HG03432 (cell line): ENCODE results near the gene PYM1.
"Not testable (repeated sequence)": the region's sequence is repeated elsewhere in the genome, so short reads cannot be mapped to it uniquely, and the experiment has no call there.

ENCODE experiments used
- ATAC-seq: cut with Tn5 transposase; IDR thresholded peaks from one replicate; pipeline ENCODE4 v1.9.1; 2021; ENCODE audit warnings: mild to moderate bottlenecking, moderate library complexity; ENCODE audit not compliant: unreplicated experiment

Gene PYM1

DNA sequence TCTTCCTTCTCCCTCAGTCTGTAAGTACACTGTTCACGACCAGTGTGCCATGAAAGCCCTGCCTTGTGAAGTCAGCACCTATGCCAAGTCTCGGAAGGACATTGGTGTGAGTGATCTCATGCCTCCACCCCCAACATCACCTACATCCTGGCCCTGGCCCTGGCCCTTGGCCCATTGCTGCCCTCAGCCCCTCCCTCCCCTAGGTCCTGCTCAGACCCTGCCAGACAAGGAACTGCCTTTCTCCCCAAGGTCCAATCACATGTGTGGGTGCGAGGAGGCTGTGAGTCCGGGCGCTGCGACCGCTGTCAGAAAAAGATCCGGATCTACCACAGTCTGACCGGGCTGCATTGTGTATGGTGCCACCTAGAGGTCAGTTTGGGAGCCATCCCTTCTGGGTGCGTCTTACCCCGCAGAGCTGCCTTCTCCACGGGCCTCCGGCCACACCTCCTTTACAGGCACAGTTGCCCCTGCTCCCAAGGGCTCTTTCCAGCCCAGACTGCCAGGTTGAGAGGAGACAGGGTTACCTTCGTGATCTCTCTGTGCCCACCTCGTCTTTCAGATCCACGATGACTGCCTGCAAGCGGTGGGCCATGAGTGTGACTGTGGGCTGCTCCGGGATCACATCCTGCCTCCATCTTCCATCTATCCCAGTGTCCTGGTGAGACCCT, 12.5 kb upstream of the PYM1 start:
- ATAC-seq, result peak; percentile 97

DNA sequence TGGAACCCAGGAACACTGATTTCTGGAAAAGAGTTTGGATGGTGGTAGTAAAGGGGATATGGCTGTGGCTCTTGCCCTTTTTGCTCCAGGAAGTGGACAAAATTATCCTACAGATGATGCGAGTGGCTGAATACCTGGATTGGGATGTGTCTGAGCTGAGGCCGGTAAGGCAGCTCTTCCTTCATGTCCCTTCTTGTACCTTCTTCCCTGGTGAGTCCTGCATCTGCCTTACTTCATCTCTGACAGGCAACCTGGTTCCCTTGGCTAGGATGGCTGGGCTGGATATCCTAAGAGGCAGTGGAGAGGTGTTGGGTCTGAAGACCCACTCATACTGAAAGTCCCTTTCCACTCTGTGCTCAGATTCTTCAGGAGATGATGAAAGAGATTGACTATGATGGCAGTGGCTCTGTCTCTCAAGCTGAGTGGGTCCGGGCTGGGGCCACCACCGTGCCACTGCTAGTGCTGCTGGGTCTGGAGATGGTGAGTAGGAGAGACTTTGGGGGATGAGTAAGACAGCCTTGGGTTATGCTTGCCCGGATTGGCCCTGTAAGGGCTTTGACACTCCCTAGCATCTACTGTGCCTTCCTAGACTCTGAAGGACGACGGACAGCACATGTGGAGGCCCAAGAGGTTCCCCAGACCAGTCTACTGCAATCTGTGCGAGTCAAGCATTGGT, 11.3 kb upstream of the PYM1 start:
- ATAC-seq, result no peak

DNA sequence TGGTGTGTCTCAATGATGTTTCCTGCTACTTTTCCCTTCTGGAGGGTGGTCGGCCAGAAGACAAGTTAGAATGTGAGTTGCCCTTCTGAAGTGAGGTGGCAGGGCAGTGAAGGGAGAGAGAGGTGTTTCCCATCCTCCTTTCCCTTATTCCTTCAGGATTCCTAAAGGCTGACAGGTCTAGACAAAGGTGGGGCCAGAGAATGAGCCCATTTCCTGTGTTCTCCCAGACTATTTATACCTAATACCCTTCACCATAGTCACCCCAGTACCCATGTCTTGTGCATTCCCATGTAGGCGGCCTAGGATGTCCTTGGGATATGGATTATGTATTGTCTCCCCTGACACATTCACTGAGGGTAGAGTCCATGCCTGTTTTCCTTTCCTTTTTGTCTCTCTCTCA, 10.3 kb upstream of the PYM1 start:
- ATAC-seq, result no peak

DNA sequence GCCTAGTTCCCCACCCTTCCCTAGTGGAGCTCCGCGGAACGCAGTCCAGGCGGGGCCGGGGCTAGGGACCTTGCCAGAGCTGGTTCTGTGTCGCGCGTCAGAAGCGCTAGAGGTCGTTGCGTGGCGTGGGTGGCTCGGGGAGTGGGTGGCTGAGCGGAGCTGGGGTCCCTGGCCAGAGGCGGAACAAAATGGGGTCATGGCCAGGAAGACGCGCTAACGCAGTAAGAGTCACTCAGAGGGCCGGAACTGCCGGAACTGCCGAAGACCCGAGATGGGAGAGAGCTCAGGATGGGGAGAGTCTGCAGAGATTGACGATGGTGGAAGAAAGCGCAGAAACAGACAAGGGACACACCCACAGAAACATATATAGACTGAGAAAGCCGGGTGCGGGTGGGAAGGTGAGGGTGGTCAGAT, 8.1 kb upstream of the PYM1 start:
- ATAC-seq, result no peak

DNA sequence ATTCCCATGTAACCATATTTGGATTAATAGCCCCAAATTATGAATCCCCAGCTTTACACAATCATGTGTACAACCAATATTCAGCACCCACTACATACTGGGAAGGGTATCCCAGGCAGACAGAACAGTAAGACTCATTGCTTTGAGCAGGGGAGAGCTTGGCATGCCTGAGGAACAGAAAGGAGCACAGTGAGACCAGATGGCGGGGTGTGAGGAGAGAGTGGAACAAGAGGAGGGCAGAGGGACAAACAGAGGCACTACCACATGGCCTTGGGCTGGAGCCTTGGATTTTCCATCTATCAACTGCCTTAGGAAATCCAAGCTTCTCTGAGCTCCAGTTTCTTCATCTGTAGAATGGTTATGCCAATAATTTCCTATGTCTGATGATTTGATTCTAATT, 7.1 kb upstream of the PYM1 start:
- no peak for ATAC-seq

DNA sequence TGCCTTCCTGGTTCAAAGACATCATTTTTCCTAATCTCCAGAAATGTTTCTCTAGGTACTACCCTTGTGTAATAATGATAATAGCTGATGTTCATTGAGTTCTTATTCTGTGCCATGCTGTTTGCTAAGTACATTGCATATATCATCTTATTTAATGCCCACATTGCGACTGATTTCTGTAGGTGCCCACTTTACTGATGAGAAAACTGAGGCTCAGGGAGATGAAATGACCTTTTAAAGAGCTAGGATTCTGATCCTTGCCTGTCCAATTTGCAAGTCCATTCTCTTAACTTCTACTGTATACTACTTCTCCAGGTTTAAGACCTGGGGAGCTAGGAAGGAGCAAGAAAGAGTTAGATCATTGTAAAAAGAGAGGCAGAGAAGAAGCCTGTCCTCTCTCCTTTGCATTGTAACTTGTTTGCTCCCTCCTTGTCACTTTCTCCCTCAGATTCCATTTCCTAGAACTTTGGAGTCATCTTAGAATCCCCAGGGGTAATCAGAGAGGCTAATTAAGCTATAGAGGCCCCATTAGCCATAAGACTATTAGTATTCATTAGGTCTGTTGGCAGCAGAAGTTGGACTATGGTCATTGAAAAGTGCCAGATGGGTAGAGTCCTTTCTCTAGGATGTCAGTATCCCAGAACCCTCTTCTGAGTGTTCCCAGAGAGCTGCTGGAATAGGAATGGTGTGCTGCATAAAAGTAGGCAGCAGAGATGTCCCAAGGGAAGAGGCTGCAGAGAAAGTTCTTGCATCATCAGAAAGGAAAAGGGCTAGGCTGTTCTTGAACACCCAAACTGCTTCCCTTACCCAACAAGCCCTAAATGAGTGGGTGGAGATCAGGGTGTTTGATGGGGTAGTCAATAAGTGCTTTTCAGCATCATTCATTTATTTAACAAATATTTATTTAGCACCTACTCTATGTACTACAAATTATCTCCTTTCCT, 6.4 kb upstream of the PYM1 start:
- no peak for ATAC-seq

DNA sequence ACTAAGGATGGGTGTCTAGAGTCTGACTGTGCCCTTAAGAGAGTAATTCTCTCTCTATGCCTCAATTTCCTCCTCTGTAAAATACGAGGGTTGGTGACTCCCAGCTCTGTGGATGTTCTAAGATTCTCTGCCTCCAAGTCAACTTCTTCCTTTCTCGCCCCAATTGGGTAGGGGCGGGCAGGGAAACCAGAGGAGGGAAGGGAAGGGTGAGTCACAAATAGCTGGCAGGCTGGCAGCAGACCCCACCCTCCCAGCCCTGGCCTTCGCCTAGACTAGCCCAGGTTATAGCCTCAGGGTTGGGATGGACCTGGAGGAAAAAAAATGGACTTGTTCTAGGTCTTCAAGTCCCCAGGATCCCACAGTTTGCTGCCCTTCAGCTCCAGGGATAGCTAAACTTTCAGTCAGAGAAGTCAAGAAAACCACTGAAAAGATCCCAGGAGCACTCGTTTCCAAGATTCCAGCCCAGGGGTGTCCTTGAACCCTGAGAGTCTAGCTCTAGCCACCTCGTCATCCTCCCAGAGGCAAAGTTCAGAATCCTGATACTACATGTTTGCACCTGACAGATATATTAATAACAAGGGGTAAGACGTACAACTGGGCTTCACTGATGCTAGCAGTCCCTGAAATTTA, 5.6 kb upstream of the PYM1 start:
- no peak for ATAC-seq

DNA sequence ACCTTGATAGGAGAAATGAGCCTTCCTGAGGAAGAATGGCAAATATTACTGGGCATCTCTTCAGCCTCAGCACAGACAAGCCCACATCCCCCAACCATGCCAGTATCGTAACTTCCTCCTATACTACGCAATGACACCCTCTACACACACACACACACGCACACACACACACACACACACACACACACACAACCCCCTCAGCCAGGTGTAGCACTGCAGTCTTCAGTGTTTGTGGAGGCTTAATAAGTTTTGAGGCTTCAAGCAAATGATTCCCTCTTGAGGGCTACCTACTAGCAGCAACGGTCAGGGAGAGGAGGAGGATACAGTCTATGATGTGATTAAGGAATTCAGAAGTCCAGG, 4.8 kb upstream of the PYM1 start:
- ATAC-seq, result no peak

DNA sequence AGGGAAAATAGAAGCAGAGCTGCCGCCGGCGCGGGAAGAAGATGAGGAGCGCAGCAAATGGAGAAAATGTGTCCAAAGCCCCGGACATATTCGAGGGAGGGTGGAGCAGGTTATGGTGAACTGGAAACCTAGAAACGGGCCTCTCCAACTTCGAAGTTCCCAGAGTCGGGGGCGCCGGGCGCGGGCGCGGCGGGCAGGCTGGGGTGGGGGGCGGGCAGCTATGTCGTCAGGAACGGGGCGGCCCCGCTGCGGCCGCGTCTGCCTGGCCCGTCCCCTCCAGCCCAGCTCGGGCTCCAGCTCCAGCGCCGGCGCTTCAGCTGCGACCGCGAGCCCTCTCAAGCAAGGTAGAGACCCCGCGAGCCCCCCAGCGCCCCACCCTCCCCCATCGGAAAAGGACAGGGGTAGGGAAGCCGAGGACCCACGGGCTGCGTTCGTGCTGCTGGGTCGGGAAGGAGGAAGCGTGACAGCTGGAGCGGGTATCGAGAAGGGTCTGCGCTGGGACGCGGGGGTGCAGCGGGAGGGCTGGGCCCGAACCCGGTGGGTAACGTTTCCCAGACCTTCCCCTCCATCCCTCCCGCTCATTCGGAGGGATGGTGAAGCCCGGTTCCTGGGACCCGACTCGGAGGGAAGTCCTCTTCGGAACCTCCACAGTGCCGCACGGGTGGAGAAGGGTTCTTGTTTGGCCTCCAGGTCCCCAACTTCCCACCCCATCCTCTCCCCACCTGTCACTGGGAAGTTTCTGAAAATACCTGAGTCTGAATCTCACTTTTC, 4.3 kb upstream of the PYM1 start:
- no peak for ATAC-seq

DNA sequence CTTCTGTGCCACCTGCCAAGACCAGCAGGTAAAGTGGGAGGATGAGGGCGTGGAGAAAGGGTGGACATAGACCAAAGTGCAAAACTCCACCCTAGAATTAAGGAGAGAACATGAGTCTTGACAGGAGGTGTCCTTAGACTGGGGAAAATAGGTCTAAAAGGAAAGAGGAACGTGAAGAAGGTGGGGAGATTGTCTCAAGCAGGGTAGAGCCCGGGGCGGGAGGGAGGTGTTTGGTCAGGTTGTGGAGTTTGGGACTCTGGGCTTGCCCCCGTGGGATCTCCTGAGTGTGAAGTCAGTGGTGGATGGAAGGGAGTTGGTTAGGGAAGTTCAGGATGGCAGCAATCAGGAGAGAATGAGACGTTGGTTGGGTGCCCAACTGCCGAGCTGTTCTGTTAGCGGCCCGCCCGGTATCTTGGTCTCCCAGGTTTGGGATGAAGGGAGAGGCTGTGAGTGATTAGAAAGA, 3.7 kb upstream of the PYM1 start:
- no peak for ATAC-seq

DNA sequence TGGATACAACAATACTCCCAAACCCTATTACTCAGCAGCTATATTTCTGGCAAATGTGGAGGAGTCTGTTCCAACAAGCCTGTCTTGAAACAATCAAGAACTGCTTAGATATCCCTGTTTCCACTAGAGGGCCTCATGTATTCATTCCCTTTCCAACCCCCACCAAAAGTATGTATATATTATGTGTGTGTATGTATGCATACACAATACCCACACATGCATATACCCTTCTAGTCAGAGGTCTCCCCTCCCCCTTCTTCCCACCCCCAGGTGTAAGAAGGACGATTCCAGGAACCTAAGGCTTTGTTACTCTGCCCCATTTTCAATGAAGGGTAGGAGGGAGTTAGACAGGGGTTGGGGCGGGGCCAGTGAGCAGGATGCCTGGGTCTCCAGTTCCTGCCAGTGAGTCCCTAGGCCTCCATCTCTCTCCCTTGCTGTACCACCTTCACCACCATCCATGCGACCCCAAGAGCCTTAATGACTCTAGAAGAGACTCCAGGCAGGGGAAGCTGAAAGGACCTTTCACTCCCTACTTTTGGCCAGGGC, 3.1 kb upstream of the PYM1 start, which contains the start of gene DGKA:
DGKA (plus strand) TSS at position 392 of the 546 bp plus-strand sequence. CDS start 5,342 bp downstream, outside the sequence.
- peak; percentile 18 for ATAC-seq

DNA sequence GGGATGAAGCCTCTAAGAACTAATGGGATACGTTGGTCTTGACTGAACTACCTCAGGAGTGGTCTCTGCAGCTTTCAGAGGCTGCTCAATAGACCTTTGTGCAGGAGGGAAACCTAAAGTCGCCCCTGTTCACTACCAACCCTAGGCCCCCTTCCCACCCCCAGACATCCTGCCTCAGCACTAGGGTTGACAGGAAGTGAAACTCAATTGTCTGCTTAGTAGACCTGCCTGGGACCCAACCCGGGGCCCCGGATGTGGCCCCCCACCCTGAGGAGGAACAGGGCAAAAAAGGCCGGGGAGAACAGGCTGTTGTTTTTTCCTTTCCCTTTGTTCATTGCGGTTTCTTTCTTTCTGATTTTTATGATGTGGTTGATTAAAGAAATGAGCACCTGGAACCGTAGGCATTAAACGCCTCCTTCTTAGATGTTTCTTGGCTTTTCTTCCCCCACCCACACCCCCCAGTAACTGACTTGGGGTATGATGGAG, 1.7 kb upstream of the PYM1 start:
- ATAC-seq, result peak; percentile 34

DNA sequence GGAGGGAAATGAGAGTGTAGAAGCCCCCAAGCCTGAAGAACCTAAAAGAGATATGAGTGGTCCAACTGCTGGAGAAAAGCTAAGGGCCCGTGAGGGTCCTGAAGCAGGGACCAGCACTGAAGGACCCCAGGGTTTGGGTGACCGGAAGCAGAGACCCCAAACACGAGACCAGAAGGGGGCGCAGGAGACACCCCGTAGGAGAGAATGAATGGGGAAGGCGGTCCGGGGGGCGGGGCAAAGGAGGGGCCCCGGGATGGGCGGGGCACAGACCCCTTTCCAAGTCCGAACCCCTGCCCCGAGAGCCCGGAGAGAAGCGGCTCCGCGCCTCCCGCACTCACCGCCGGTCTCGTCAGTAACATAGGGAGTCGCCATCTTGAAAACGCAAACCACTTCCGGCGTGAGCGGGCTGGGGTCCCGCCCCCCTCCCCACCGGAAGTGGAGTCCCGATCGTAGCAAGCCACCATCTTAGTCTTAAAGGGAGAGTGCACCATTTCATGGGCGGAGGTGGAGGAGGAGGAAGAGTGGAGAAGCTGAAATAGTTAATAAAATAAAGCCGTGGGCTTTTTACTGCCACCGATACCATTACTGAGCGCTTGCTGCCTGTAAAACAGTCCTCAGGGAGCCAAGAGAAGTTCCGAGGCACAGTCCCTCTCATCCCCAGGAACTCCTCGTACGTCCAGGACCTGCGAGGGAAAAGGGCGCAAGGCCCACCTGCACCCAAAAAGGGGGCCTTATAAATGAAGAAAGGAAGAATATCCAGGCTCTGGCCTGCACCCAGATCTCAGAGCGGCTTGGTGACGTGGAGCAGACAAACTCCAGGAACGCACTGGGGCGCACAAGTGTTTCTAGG, 731 bp downstream of the PYM1 start:
- ATAC-seq, result peak; percentile 55

DNA sequence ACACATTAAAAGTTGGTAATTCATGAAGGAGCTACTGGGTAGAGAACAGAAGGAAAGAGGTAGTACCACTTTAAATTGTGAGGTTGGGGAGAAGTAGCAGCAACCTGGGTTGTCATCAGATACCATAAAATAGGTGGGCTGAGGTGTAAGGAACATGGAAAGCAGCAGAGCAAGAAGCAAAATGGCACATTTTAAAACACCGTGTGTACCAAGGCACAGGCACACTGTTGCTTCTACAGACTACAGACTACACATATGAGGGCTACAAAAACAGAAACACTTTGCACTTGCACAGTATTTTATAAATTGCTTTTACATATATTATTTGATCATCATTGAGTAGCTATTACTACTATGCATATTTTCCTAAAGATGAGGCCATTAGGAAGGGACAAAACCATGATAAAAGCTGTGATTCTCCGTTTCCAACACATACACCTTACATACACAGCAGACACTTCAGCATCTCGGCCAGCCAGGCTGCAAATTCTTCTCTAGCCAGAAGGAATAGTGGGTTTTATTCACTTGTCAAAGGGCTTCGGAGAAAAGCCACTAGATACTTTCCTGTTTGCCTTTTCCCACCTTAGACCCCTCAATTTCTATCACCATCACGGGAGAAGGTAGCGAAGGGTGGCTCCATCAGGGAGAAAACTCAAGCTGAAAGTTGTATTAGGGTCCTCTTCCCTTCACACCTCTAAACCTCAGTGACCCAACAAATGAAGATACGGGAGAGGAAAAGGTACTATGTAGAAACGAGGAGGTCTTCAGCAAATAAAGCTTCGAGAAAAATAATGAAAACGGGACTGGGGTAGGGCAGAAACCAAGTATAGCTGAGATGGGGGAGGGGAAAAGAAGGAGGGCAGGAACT, 1.6 kb downstream of the PYM1 start:
- peak; percentile 11 for ATAC-seq

DNA sequence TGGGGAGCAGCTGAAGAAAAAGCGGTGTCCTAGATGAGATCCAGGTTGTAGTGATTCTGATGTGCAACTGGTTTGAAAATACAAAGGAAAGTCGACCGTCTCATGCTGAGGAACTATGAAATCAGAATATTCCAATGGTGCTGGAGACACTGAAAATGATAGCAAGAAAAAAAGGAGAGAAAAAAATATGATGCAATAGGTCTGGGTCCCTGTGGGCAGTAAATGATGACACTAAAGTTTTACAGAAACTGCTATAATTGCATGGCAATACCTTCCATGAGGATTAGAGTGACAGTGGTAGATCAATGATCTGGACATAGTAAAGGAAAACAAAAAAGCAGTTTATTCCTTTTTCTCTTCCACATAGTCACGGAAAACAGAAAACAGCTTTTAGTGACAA, 2.3 kb downstream of the PYM1 start:
- no peak for ATAC-seq

DNA sequence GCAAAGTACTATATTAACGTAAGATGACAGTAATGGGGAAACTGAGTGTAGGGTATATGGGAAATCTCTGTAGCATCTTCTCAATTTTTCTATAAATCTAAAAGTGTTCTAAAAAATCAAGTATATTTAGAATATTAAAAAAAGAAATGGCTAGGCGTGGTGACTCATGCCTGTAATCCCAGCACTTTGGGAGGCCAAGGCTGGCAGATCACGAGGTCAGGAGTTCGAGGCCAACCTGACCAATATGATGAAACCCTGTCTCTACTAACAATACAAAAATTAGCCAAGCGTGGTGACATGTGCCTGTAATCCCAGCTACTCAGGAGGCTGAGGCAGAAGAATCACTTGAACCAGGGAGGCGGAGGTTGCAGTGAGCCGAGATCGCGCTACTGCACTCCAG, 4.0 kb downstream of the PYM1 start:
- not testable (repeated sequence) for ATAC-seq

DNA sequence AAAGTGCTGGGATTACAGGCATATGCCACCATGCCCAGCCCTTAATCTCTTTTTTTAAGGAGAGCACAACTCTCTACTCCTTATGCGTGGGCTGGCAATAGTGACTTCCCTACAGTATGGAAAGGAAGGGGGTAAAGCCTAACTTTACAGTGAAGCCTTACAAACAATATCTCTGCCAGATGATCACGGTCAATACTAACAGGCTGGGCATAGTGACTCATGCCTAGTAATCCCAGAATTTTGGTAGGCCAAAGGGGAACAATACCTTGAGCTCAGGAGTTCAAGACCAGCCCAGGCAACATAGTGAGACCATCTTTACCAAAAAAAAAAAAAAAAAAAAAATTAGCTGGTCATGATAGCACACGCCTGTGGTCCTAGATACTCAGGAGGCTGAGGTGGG, 5.6 kb downstream of the PYM1 start:
- ATAC-seq, result no peak

DNA sequence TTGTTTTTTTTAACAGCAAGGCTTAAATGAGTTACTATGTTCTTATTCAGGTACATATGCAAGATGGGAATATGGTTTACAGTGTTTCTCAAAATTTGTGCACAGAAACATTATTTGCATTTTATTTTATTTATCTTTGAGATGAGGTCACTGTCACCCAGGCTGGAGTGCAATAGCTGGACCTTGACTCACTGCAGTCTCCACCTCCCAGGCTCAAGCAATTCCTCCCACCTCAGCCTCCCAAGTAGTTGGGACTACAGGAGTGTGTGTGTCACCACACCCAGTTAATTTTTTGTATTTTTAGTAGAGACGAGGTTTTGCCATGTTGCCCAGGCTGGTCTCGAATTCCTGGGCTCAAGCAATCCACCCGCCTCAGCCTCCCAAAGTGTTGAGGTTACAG, 8.7 kb downstream of the PYM1 start:
- ATAC-seq, result not testable (repeated sequence)
